Large intestine (tissue), 3 donors: Measurements from ENCODE around the gene BEND3. TPM values are rescaled to one million over a fixed set of nuclear protein-coding genes. Genes with fewer than 3 reads are reported as not detected.
"Not testable (repeated sequence)": the region's sequence is repeated elsewhere in the genome, so short reads cannot be mapped to it uniquely, and the experiment has no call there.

Experiments
- DNase-seq, 2 donors: peaks; one replicate each; pipeline versions ENCODE4 v3.0.0 to v3.0.0-alpha.2; 2013
- H3K27ac ChIP-seq: one replicate; pipeline ENCODE4 v1.5.1; 2013; ENCODE audit warnings: low read length
- H3K27me3 ChIP-seq: 2 replicates; pipeline ENCODE4 v1.6.1; 2013; ENCODE audit warnings: low read length; ENCODE audit not compliant: control insufficient read depth, insufficient read depth
- H3K36me3 ChIP-seq: 2 replicates; pipeline ENCODE4 v1.6.1; 2013; ENCODE audit warnings: low read length; ENCODE audit not compliant: control insufficient read depth, insufficient read depth
- H3K4me1 ChIP-seq: one replicate; pipeline ENCODE4 v1.6.1; 2013; ENCODE audit warnings: low read length; ENCODE audit not compliant: control insufficient read depth, insufficient read depth
- H3K4me3 ChIP-seq: one replicate; pipeline ENCODE4 v1.5.1; 2013; ENCODE audit warnings: low read length
- H3K9me3 ChIP-seq: one replicate; pipeline ENCODE4 v1.6.1; 2013; ENCODE audit warnings: mild to moderate bottlenecking, low read depth, low read length, moderate library complexity; ENCODE audit not compliant: control insufficient read depth
- WGBS: methylation state at CpG from one replicate; pipeline ENCODE4 v1.1.5; 2013; ENCODE audit warnings: low lambda C conversion rate; ENCODE audit not compliant: insufficient coverage; 5-methylcytosine and 5-hydroxymethylcytosine counted together
- polyA plus RNA-seq: library from polyadenylated mRNA; unstranded; fragments of 120-200 nt; gene quantifications from one replicate; pipeline ENCODE4 v1.2.1, GENCODE V29; 2013

Gene BEND3
- polyA plus RNA-seq, 1 donor = 4.9 TPM

GRCh38 chr6:107047807-107048206 lies 67.5 kb downstream of the BEND3 start:
- peaks cover 48% of the 10 kb centered on the region for H3K36me3 ChIP-seq
- 100% methylated on average over 1 of the region's 7 CpGs for WGBS
- H3K27ac ChIP-seq = no peak overlapping the region

GRCh38 chr6:107045826-107046675 lies 69.3 kb downstream of the BEND3 start:
- Histone ChIP-seq H3K36me3 (peaks cover 43% of the 10 kb centered on the region), H3K27me3 (no peaks in the 10 kb centered on the region), H3K9me3 (no peaks in the 10 kb centered on the region), H3K27ac (no peak overlapping the region), H3K4me3 (no peak overlapping the region), H3K4me1 (peaks cover 4% of the 10 kb centered on the region)
- no CpG with 5 or more reads among the region's 11 CpGs for WGBS
- no peak for DNase-seq

More at GRCh38 chr6:107047807-107048206, 67.5 kb downstream of the BEND3 start:
- H3K9me3 ChIP-seq = no peaks in the 10 kb centered on the region
- H3K4me3 ChIP-seq = no peak overlapping the region
- no peaks in the 10 kb centered on the region for H3K27me3 ChIP-seq
- no peaks in the 10 kb centered on the region for H3K4me1 ChIP-seq
- no peak for DNase-seq

GRCh38 chr6:107033126-107033525 lies 82.2 kb downstream of the BEND3 start:
- peaks cover 9% of the 10 kb centered on the region for H3K36me3 ChIP-seq
- H3K27ac ChIP-seq = no peak overlapping the region
- no peaks in the 10 kb centered on the region for H3K27me3 ChIP-seq
- no CpG with 5 or more reads among the region's 1 CpG for WGBS
- H3K4me3 ChIP-seq = no peak overlapping the region
- DNase-seq = no peak
- peaks cover 2% of the 10 kb centered on the region for H3K4me1 ChIP-seq
- no peaks in the 10 kb centered on the region for H3K9me3 ChIP-seq

- Histone ChIP-seq H3K4me1 (peaks cover 2% of the 10 kb centered on the region), H3K9me3 (no peaks in the 10 kb centered on the region), H3K27me3 (no peaks in the 10 kb centered on the region), H3K4me3 (no peak overlapping the region), H3K36me3 (peaks cover 9% of the 10 kb centered on the region), H3K27ac (no peak overlapping the region)
- no peak for DNase-seq
- no CpG with 5 or more reads among the region's 2 CpGs for WGBS
Observed at GRCh38 chr6:107032051-107032450, 83.3 kb downstream of the BEND3 start.

GRCh38 chr6:107030151-107030550 lies 85.2 kb downstream of the BEND3 start:
- Histone ChIP-seq H3K4me1 (peaks cover 2% of the 10 kb centered on the region), H3K9me3 (no peaks in the 10 kb centered on the region), H3K27ac (no peak overlapping the region), H3K27me3 (no peaks in the 10 kb centered on the region), H3K36me3 (peaks cover 7% of the 10 kb centered on the region), H3K4me3 (no peak overlapping the region)
- 100% methylated on average over 1 of the region's 5 CpGs for WGBS
- DNase-seq = no peak

- H3K4me1 ChIP-seq = peaks cover 2% of the 10 kb centered on the region
- DNase-seq = no peak
- no peak overlapping the region for H3K4me3 ChIP-seq
- no peaks in the 10 kb centered on the region for H3K36me3 ChIP-seq
- H3K27me3 ChIP-seq = no peaks in the 10 kb centered on the region
- WGBS = no CpG with 5 or more reads among the region's 8 CpGs
- no peaks in the 10 kb centered on the region for H3K9me3 ChIP-seq
- no peak overlapping the region for H3K27ac ChIP-seq
Observed at GRCh38 chr6:107026965-107027364, 88.3 kb downstream of the BEND3 start.

- WGBS = no CpG with 5 or more reads among the region's 1 CpG
- Histone ChIP-seq H3K36me3 (no peaks in the 10 kb centered on the region), H3K9me3 (no peaks in the 10 kb centered on the region), H3K27ac (no peak overlapping the region), H3K4me1 (no peaks in the 10 kb centered on the region), H3K27me3 (no peaks in the 10 kb centered on the region), H3K4me3 (no peak overlapping the region)
- no peak for DNase-seq
Observed at GRCh38 chr6:107021446-107022185, 93.7 kb downstream of the BEND3 start.

GRCh38 chr6:107020239-107020638 lies 95.1 kb downstream of the BEND3 start:
- H3K27me3 ChIP-seq = no peaks in the 10 kb centered on the region
- no peaks in the 10 kb centered on the region for H3K9me3 ChIP-seq
- no peak for DNase-seq
- no peaks in the 10 kb centered on the region for H3K36me3 ChIP-seq
- 100% methylated on average over 1 of the region's 4 CpGs for WGBS
- no peak overlapping the region for H3K4me3 ChIP-seq
- no peaks in the 10 kb centered on the region for H3K4me1 ChIP-seq
- H3K27ac ChIP-seq = no peak overlapping the region

- not testable (repeated sequence) for DNase-seq, H3K9me3 ChIP-seq, H3K27ac ChIP-seq, H3K36me3 ChIP-seq, H3K4me1 ChIP-seq, H3K27me3 ChIP-seq, H3K4me3 ChIP-seq
- no CpG with 5 or more reads among the region's 8 CpGs for WGBS
Observed at GRCh38 chr6:107019628-107020027, 95.7 kb downstream of the BEND3 start.

GRCh38 chr6:107019047-107019446 lies 96.3 kb downstream of the BEND3 start:
- WGBS = no CpG with 5 or more reads among the region's 5 CpGs
- no peak for DNase-seq

More at GRCh38 chr6:107019047-107019446, 96.3 kb downstream of the BEND3 start:
- no peaks in the 10 kb centered on the region for H3K4me1 ChIP-seq
- H3K36me3 ChIP-seq = no peaks in the 10 kb centered on the region
- H3K27me3 ChIP-seq = no peaks in the 10 kb centered on the region
- no peak overlapping the region for H3K27ac ChIP-seq
- H3K9me3 ChIP-seq = no peaks in the 10 kb centered on the region
- H3K4me3 ChIP-seq = no peak overlapping the region
